ENCODE data around the gene NPAS3. TPM values are rescaled to one million over a fixed set of nuclear protein-coding genes. Genes with fewer than 3 reads are reported as not detected.

NPAS3 gene
- total and polyA plus RNA-seq, 2 of the 8 experiments (the other 6 are each of a cell fraction or from before 2014, with no cell fraction given): 0.11 to 0.60 TPM

DNA sequence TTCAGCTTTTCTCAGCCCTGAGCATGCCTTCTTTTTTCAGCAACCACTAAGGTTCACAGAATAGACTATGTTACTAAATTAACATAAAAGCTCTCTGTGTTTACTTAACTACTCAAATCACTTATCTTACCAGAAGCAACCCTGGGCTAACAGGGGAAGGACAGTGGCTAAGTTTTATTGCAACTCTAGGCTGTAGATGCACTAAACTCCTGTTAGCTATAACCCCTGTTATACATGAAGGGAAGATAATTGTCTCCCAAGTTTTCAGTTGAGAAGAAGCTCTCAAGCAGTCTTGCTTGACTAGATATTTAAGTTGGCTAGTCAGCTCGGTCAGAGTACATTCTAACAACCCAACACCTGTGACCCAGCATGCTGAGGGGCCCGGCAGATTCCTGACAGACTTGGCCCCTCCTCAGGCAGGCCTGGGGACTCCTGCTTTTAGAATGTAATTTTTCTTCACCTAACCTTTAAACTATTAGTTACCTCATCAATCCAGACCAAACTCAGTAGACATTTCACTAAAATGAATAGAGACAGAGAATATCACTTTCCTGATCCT lies 547.7 kb downstream of the NPAS3 start:
- H3K14ac ChIP-seq (ENCODE audit: insufficient read length): no peak overlapping the region
- no peak overlapping the region for H4K5ac ChIP-seq (ENCODE audit: insufficient read length, low read depth, low read length)
- no peak overlapping the region for H2BK20ac ChIP-seq (ENCODE audit: low read length)
- no peaks in the 10 kb centered on the region for H3K36me3 ChIP-seq (ENCODE audit: control insufficient read depth in 2 of 4, insufficient read depth in 4 of 4, low read length in 3 of 4)
- peaks cover 5 to 10% (median 7%) of the 10 kb centered on the region in 4 experiments; a peak in 6 of 7 replicates for H3K4me1 ChIP-seq (replicated peaks in 1 of 4; ENCODE audit: control insufficient read depth in 3 of 4, insufficient read depth in 4 of 4, low read length in 3 of 4)
- ChIA-PET POLR2A (ENCODE audit: partially characterized antibody) (no interaction called here), CTCF (ENCODE audit: partially characterized antibody) (interaction anchor here (0.7 to 1.3 kb wide), 3 partner anchors 9 to 131 kb away, joined by 3 read pairs; no protein-coding TSS in a partner anchor)
- no peak for FAIRE-seq
- no peak overlapping the region for H2AK5ac ChIP-seq (ENCODE audit: low read depth, low read length)
- no peak overlapping the region for H2BK12ac ChIP-seq (ENCODE audit: low read depth, low read length)
- no peaks in the 10 kb centered on the region for H4K20me1 ChIP-seq (replicated peaks in 1 of 2; ENCODE audit: control insufficient read depth in 1 of 2, insufficient read depth in 2 of 2, low read length in 2 of 2)
- H3K4me2 ChIP-seq (ENCODE audit: insufficient read depth in 1 of 2, low read depth in 2 of 2, low read length in 2 of 2): no peak overlapping the region
- H3K23me2 ChIP-seq (ENCODE audit: low read depth, low read length): no peaks in the 10 kb centered on the region
- WGBS, 2 experiments (ENCODE audit: extremely low coverage in 1 of 2, insufficient coverage in 1 of 2, insufficient read length in 1 of 2, insufficient replicate concordance in 2 of 2, low coverage in 1 of 2, low lambda C conversion rate in 2 of 2, missing lambda C conversion rate in 1 of 2): 81% methylated on average over 2 of the region's 2 CpGs; no CpG with 5 or more reads in 1 of the 2 experiments
- H4K8ac ChIP-seq (ENCODE audit: extremely low read depth, insufficient read depth, low read length): no peak overlapping the region
- H3K9ac ChIP-seq (replicated peaks in 1 of 4; ENCODE audit: extremely low read depth in 1 of 4, low read depth in 3 of 4, low read length in 3 of 4): no peak overlapping the region
- no peak overlapping the region for H2BK120ac ChIP-seq (replicated peaks; ENCODE audit: low read depth, low read length)
- H2BK5ac ChIP-seq (ENCODE audit: low read depth, low read length): no peak overlapping the region
- H3K4me3 ChIP-seq (ENCODE audit: extremely low read depth in 1 of 4, insufficient read depth in 2 of 4, low read depth in 3 of 4, low read length in 4 of 4): no peak overlapping the region
- no peak overlapping the region for H3K18ac ChIP-seq (ENCODE audit: extremely low read depth, low read length)
- no peak overlapping the region for H3K27ac ChIP-seq (ENCODE audit: low read depth, low read length)
- no peaks in the 10 kb centered on the region for H3K9me3 ChIP-seq (ENCODE audit: insufficient read depth in 2 of 2, low read depth in 1 of 2, low read length in 1 of 2)
- DNase-seq (ENCODE audit: low read depth in 1 of 2, low spot score in 2 of 2): no peak
- H3K27me3 ChIP-seq (replicated peaks in 1 of 4; ENCODE audit: control insufficient read depth in 3 of 4, extremely low read depth in 1 of 4, insufficient read depth in 3 of 4, low read length in 3 of 4): no peaks in the 10 kb centered on the region
- no peak overlapping the region for H3K4ac ChIP-seq (replicated peaks; ENCODE audit: insufficient read length, low read depth, low read length)
- H3K23ac ChIP-seq (ENCODE audit: insufficient read length): no peak overlapping the region
- H3K79me1 ChIP-seq (ENCODE audit: low read depth, low read length): no peaks in the 10 kb centered on the region
- no peak overlapping the region for H3K56ac ChIP-seq (replicated peaks; ENCODE audit: insufficient read length, low read depth, low read length)
- H2BK15ac ChIP-seq (ENCODE audit: low read length): no peak overlapping the region
- TF ChIP-seq CBX8 (IDR thresholded peaks at IDR 0.05; ENCODE audit: borderline replicate concordance, low read depth, low read length) (no peak), MAFK (IDR thresholded peaks at IDR 0.05; ENCODE audit: low read depth, low read length) (no peak), EZH2 (IDR thresholded peaks at IDR 0.05; ENCODE audit: low read depth, low read length, severe bottlenecking) (no peak), YY1 (IDR thresholded peaks at IDR 0.05; ENCODE audit: low read depth, low read length) (no peak), KDM1A (IDR thresholded peaks at IDR 0.05; ENCODE audit: borderline replicate concordance, low read length) (no peak), SP2 (IDR thresholded peaks at IDR 0.05; ENCODE audit: low read length) (no peak), JUN (IDR thresholded peaks at IDR 0.05; ENCODE audit: low read depth, low read length) (no peak)
- TF ChIP-seq, protein P1, sequence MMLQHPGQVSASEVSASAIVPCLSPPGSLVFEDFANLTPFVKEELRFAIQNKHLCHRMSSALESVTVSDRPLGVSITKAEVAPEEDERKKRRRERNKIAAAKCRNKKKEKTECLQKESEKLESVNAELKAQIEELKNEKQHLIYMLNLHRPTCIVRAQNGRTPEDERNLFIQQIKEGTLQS (IDR thresholded peaks at IDR 0.05; ENCODE audit: insufficient read depth, low read depth, low read length): no peak
- no peaks in the 10 kb centered on the region for H3K79me2 ChIP-seq (ENCODE audit: control insufficient read depth in 1 of 2, insufficient read depth in 2 of 2, low read length in 2 of 2)
- no peak overlapping the region for H2AFZ ChIP-seq (ENCODE audit: low read length)
- H4K91ac ChIP-seq (replicated peaks; ENCODE audit: insufficient read length, low read length): no peak overlapping the region

Data from H1 (cell line).